Measurements from ENCODE around the gene MACO1. TPM values are rescaled to one million over a fixed set of nuclear protein-coding genes. Genes with fewer than 3 reads are reported as not detected.
A peak's percentile ranks its signal among the peaks of the same experiment; 100 is the strongest.

MACO1 gene
- total and polyA plus RNA-seq, 9 of the 15 experiments (the other 6 are each of a cell fraction or from before 2014, with no cell fraction given): 4.6 to 28.4 (median 21.7) TPM

GRCh38 chr1:25538191-25538767 lies 107.6 kb downstream of the MACO1 start (continued):
- TF ChIP-seq ZNF277 (CRISPR knock-in tag; IDR thresholded peaks at IDR 0.05; ENCODE audit: borderline replicate concordance) (no peak), CLOCK (CRISPR knock-in tag; IDR thresholded peaks at IDR 0.05; ENCODE audit: borderline replicate concordance) (no peak), ZNF124 (CRISPR knock-in tag; IDR thresholded peaks at IDR 0.05) (no peak), SNAPC5 (CRISPR knock-in tag; IDR thresholded peaks at IDR 0.05) (no peak), HDAC2 (IDR thresholded peaks at IDR 0.05) (0 out of 2 replicates have a peak, but pooled peaks have one; percentile 77), JUN (IDR thresholded peaks at IDR 0.05; ENCODE audit: borderline replicate concordance, low read depth, low read length) (no peak), JUN (CRISPR knock-in tag; IDR thresholded peaks at IDR 0.05; ENCODE audit: borderline replicate concordance) (no peak), HNRNPK (IDR thresholded peaks at IDR 0.05; ENCODE audit: low read depth, low read length, poor library complexity, severe bottlenecking) (no peak), ZNF507 (tag; conservative IDR thresholded peaks at IDR 0.05) (no peak), NKRF (IDR thresholded peaks at IDR 0.05; ENCODE audit: borderline replicate concordance) (no peak), ADNP (tag; IDR thresholded peaks at IDR 0.05) (peak; percentile 80; the same call in 1 of the 2 replicates), KLF13 (tag; IDR thresholded peaks at IDR 0.05; ENCODE audit: borderline replicate concordance, low read depth) (no peak), TAF15 (IDR thresholded peaks at IDR 0.05; ENCODE audit: low read depth, low read length) (no peak), ZHX1 (conservative IDR thresholded peaks at IDR 0.05; ENCODE audit: low read length) (no peak), ZNF766 (CRISPR knock-in tag; conservative IDR thresholded peaks at IDR 0.05) (no peak), ZNF76 (CRISPR knock-in tag; IDR thresholded peaks at IDR 0.05; ENCODE audit: borderline replicate concordance) (no peak), ZC3H4 (CRISPR knock-in tag; IDR thresholded peaks at IDR 0.05; ENCODE audit: borderline replicate concordance) (no peak), SMARCA5 (IDR thresholded peaks at IDR 0.05) (peak; percentile 91; the same call in 1 of the 2 replicates), LARP7 (IDR thresholded peaks at IDR 0.05) (0 out of 2 replicates have a peak, but pooled peaks have one; percentile 36), ZNF212 (CRISPR knock-in tag; IDR thresholded peaks at IDR 0.05) (no peak), PHB (CRISPR knock-in tag; IDR thresholded peaks at IDR 0.05) (no peak)

Data from K562 (cell line).